C4-2B (cell line): ENCODE data around the gene NASP.

Source experiments
- CTCF ChIP-seq: fragments of 450-650 bp; conservative IDR thresholded peaks from 2 replicates; pipeline ENCODE4 v1.5.1; 2017; ENCODE audit warnings: mild to moderate bottlenecking
- ZFX ChIP-seq: fragments of 450-650 bp; IDR thresholded peaks from 2 replicates; pipeline ENCODE4 v1.6.1; 2017

DNA sequence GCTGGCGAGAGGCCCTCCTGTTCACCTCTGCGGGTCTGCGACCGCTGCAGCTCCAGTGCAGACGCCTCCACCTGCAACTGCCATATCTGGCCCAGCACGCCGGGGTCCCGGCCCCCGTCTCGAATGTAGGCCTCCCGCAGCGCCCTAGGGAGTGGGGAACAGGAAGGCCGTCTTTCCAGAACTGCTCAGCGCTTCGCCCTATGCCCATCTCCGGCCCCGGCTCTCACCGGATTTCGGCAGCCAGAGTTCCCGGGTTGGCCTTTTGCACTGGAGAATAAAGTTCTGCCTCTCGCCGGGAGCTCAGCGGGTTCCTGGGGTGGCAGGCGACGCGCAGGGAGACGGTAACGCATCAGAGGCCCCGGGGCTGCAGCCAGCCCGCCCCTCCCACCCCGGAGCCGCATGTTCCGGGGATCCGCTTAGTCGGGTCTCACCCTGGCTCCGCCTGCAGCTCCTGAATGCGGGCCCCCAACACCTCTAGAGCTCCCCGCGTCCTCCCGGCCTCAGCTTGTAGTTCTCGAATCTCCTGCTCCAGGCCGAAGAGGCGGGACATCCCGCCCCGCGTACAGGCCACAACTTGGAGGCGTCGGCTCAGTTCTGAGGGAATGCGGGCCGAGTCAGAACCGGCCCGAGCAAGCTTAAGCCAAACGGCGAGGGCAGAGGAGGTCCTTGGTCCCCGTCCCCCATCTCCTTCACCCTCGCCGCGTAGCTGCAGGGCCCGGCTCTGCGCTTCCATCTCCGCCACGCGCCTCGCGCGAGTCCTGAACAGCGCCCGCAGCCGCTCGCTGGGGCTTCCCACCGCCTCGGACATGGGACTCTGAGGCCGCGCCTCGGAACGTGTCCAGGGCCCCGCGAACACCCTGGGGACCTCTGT, 38.9 kb downstream of the NASP start:
- TF ChIP-seq CTCF (no peak), ZFX (no peak)
